ENCODE measurements around the gene SLX4IP.

DNA sequence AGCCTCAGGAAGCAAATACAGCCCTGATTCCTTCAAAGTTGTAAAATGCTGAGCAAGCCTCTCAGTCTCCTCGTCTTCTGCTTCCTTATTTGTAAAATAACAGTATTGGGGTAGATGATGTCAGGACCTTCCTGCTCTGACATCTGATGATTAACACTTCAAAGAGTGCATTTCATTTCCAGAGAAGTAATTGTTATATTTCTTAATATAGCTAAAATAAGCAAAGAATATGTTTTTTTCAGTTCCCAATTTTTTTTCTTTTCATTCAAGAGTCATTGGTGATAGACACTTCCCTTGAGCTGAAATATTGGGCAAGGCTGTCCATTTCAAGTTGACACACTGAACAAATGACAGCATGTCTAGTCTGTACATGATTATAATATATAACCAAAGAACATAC, 53.4 kb downstream of the SLX4IP start:
- no peak for TF ChIP-seq POLR2A (IDR thresholded peaks at IDR 0.05)
- TF ChIP-seq, protein P1, sequence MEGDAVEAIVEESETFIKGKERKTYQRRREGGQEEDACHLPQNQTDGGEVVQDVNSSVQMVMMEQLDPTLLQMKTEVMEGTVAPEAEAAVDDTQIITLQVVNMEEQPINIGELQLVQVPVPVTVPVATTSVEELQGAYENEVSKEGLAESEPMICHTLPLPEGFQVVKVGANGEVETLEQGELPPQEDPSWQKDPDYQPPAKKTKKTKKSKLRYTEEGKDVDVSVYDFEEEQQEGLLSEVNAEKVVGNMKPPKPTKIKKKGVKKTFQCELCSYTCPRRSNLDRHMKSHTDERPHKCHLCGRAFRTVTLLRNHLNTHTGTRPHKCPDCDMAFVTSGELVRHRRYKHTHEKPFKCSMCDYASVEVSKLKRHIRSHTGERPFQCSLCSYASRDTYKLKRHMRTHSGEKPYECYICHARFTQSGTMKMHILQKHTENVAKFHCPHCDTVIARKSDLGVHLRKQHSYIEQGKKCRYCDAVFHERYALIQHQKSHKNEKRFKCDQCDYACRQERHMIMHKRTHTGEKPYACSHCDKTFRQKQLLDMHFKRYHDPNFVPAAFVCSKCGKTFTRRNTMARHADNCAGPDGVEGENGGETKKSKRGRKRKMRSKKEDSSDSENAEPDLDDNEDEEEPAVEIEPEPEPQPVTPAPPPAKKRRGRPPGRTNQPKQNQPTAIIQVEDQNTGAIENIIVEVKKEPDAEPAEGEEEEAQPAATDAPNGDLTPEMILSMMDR (IDR thresholded peaks at IDR 0.05) = no peak

All from prostate gland (tissue), 2 donors.